ENCODE results near the gene DNAH8.

- no peak for TF ChIP-seq CTCF (IDR thresholded peaks at IDR 0.05)
- TF ChIP-seq EZH2 (IDR thresholded peaks at IDR 0.05): no peak
These were observed 306.7 kb downstream of the DNAH8 start for GRCh38 chr6:39021779-39022178.

All from neural progenitor cell (in vitro differentiated cells).